SK-N-SH treated with all-trans-retinoic acid at 6 μM for 48 hours (cell line): Measurements from ENCODE around the gene DDAH1.

Experiments
- ATAC-seq: fragments of 200-7000 bp; cut with Tn5 transposase; 3 replicates; pipeline ENCODE4 v1.9.1; 2020; ENCODE audit warnings: mild to moderate bottlenecking, moderate library complexity
- ARNTL ChIP-seq: fragments of 450-650 bp; formaldehyde crosslinking; IDR thresholded peaks from 2 replicates; pipeline ENCODE4 v1.5.0; 2020; ENCODE audit warnings: low read depth, mild to moderate bottlenecking, moderate library complexity, borderline replicate concordance
- BACH2 ChIP-seq: fragments of 250-450 bp; sonication (Bioruptor Pico); IDR thresholded peaks from 2 replicates; pipeline ENCODE4 v1.9.0; 2021; ENCODE audit warnings: mild to moderate bottlenecking, borderline replicate concordance
- CREB5 ChIP-seq: fragments of 250-450 bp; sonication (Bioruptor Pico); IDR thresholded peaks from 2 replicates; pipeline ENCODE4 v1.5.1; 2020; ENCODE audit warnings: low read depth, mild to moderate bottlenecking, moderate library complexity
- CSRNP3 ChIP-seq: fragments of 250-450 bp; sonication (Bioruptor Pico); IDR thresholded peaks from 2 replicates; pipeline ENCODE4 v1.5.1; 2021; ENCODE audit warnings: mild to moderate bottlenecking, moderate library complexity
- ESRRG ChIP-seq: fragments of 250-450 bp; sonication (Bioruptor Pico); IDR thresholded peaks from 2 replicates; pipeline ENCODE4 v1.6.1; 2021; ENCODE audit warnings: mild to moderate bottlenecking
- GLIS3 ChIP-seq: fragments of 250-450 bp; sonication (Bioruptor Pico); IDR thresholded peaks from 2 replicates; pipeline ENCODE4 v1.5.0; 2020; ENCODE audit warnings: mild to moderate bottlenecking, moderate library complexity
- POU6F1 ChIP-seq: fragments of 250-450 bp; sonication (Bioruptor Pico); IDR thresholded peaks from 2 replicates; pipeline ENCODE4 v1.8.0; 2021; ENCODE audit warnings: low read depth, mild to moderate bottlenecking, moderate library complexity, borderline replicate concordance
- PPARA ChIP-seq: fragments of 250-450 bp; sonication (Bioruptor Pico); IDR thresholded peaks from 2 replicates; pipeline ENCODE4 v1.5.0; 2020; ENCODE audit warnings: mild to moderate bottlenecking, borderline replicate concordance
- SNAI2 ChIP-seq: fragments of 250-450 bp; sonication (Bioruptor Pico); IDR thresholded peaks from 2 replicates; pipeline ENCODE4 v1.5.0; 2020; ENCODE audit warnings: mild to moderate bottlenecking, moderate library complexity
- TCF4 ChIP-seq: fragments of 250-450 bp; sonication (Bioruptor Pico); IDR thresholded peaks from 2 replicates; pipeline ENCODE4 v1.8.0; 2021; ENCODE audit warnings: mild to moderate bottlenecking, moderate library complexity, borderline replicate concordance
- TOX ChIP-seq: fragments of 250-450 bp; sonication (Bioruptor Pico); IDR thresholded peaks from 2 replicates; pipeline ENCODE4 v1.8.0; 2021; ENCODE audit warnings: mild to moderate bottlenecking, moderate library complexity, borderline replicate concordance
- ZC3H10 ChIP-seq: fragments of 250-450 bp; sonication (Bioruptor Pico); IDR thresholded peaks from 2 replicates; pipeline ENCODE4 v1.5.1; 2021; ENCODE audit warnings: mild to moderate bottlenecking, moderate library complexity
- ZFP30 ChIP-seq: fragments of 450-650 bp; formaldehyde crosslinking; IDR thresholded peaks from 2 replicates; pipeline ENCODE4 v1.5.0; 2022; ENCODE audit warnings: mild to moderate bottlenecking, moderate library complexity
- ZNF565 ChIP-seq: fragments of 450-650 bp; formaldehyde crosslinking; conservative IDR thresholded peaks from 2 replicates; pipeline ENCODE4 v1.5.0; 2020; ENCODE audit warnings: low read depth, mild to moderate bottlenecking, moderate library complexity
- TF ChIP-seq, protein P1 (sequence below): fragments of 250-450 bp; sonication (Bioruptor Pico); IDR thresholded peaks from 2 replicates; pipeline ENCODE4 v1.5.0; 2020; ENCODE audit warnings: mild to moderate bottlenecking, moderate library complexity

The DDAH1 gene

GRCh38 chr1:85397490-85398032 is 67.4 kb downstream of the DDAH1 start (continued):
- no peak for TF ChIP-seq TOX (CRISPR knock-in tag)
- TF ChIP-seq POU6F1 (CRISPR knock-in tag): no peak

DNA sequence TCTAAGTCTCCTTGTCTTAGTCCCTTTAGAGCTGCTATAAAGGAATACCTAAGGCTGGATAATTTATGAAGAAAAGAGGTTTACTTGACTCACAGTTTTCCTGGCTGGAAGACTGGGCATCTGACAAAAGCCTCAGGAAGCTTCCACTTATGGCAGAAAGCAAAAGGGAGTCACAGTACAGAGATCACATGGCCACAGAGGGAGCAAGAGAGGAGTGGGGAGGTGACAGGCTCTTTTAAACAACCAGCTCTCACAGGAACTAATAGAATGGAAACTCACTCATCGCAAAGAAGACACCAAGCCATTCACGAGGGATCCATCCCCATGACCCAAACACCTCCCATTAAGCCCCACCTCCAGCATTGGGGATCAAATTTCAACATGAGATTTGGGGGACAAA is 68.8 kb downstream of the DDAH1 start:
- TF ChIP-seq PPARA (CRISPR knock-in tag) (no peak), CREB5 (CRISPR knock-in tag) (no peak), ZNF565 (CRISPR knock-in tag) (no peak), POU6F1 (CRISPR knock-in tag) (no peak), ARNTL (CRISPR knock-in tag) (no peak)
- no peak for ATAC-seq

DNA sequence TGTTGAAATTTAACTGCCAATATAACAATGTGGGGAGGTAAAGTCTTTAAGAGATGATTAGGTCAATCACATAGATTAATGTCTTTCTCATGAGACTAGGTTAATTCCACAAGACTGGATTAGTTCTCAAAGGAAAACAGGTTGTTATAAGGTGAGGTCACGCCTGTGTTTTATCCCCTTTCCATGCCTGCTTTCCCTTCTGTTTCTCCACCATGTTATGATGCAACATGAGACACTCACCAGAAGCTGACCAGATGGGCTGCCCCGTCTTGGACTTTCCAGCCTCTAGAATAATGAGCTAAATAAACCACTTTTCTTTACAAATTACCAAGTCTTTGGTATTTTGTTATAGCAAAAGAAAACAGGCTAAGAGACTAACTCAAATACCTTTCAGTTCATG is 70.8 kb downstream of the DDAH1 start:
- TF ChIP-seq, protein P1, sequence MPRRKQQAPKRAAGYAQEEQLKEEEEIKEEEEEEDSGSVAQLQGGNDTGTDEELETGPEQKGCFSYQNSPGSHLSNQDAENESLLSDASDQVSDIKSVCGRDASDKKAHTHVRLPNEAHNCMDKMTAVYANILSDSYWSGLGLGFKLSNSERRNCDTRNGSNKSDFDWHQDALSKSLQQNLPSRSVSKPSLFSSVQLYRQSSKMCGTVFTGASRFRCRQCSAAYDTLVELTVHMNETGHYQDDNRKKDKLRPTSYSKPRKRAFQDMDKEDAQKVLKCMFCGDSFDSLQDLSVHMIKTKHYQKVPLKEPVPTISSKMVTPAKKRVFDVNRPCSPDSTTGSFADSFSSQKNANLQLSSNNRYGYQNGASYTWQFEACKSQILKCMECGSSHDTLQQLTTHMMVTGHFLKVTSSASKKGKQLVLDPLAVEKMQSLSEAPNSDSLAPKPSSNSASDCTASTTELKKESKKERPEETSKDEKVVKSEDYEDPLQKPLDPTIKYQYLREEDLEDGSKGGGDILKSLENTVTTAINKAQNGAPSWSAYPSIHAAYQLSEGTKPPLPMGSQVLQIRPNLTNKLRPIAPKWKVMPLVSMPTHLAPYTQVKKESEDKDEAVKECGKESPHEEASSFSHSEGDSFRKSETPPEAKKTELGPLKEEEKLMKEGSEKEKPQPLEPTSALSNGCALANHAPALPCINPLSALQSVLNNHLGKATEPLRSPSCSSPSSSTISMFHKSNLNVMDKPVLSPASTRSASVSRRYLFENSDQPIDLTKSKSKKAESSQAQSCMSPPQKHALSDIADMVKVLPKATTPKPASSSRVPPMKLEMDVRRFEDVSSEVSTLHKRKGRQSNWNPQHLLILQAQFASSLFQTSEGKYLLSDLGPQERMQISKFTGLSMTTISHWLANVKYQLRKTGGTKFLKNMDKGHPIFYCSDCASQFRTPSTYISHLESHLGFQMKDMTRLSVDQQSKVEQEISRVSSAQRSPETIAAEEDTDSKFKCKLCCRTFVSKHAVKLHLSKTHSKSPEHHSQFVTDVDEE (CRISPR knock-in tag): no peak
- TF ChIP-seq ZC3H10 (CRISPR knock-in tag) (no peak), TCF4 (CRISPR knock-in tag) (no peak), ZNF565 (CRISPR knock-in tag) (no peak), GLIS3 (CRISPR knock-in tag) (no peak), ESRRG (no peak), CSRNP3 (CRISPR knock-in tag) (no peak), ARNTL (CRISPR knock-in tag) (no peak), SNAI2 (no peak)
- no peak for ATAC-seq

- ATAC-seq: no peak
- no peak for TF ChIP-seq BACH2 (CRISPR knock-in tag)
- TF ChIP-seq ZFP30 (CRISPR knock-in tag): peak; percentile 53
- TF ChIP-seq, protein P1 (CRISPR knock-in tag): no peak
These were observed 71.5 kb downstream of the DDAH1 start for GRCh38 chr1:85393490-85393889.
